Right lobe of liver (tissue), 4 donors: ENCODE measurements around the gene BIVM.

Source experiments
- POLR2A ChIP-seq: fragments of 450-650 bp; IDR thresholded peaks from one replicate; pipeline ENCODE4 v1.6.1; 2017; ENCODE audit warnings: antibody characterized with exemption, mild to moderate bottlenecking
- TF ChIP-seq, protein P1 (sequence below), 4 donors: fragments of 200-600 bp in 3 of 4; fragments of 450-650 bp in 1 of 4; IDR thresholded peaks; one replicate each; pipeline versions ENCODE4 v1.5.1 to v1.8.0; 2016 to 2022; ENCODE audit warnings: antibody characterized with exemption in 4 of 4, mild to moderate bottlenecking in 2 of 4
- donor health status: DM: no; HTN: no; CAD: no.
- donor health status: DM: no; HTN: no; CAD: no.
- donor health status: DM: no; HTN: yes; CAD: no.

DNA sequence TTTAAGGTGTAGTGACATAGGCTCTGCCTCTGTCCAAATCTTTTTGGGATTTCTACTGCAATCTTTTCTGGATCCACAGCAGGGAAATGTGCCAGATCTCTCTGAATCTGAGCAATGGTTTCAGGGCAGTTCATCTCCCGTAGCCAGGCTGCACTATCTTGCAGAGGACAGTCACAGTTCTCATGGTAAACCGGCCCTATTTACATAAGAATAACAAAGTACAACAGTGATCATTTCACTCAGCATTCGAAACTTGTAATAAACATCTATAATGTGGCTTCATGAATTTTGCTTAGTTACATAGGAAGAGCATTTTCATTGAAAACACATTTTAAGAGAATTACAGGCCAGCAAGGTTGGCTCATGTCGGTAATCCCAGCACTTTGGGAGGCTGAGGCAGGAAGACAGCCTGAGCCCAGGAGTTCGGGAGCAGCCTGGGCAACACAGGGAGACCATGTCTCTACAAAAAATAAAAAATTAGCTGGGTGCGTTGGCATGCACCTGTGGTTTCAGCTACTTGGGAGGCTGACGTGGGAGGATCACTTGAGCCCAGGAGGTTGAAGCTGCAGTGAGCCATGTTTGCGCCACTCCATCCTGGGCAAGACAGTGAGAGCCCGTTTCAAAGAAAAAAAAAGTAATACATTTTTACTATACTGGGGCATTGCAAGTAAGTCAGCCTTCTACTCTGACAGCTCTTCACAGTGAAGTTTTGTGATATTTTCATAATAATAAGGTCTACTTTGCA is 5.1 kb upstream of the BIVM start:
- TF ChIP-seq, protein P1, sequence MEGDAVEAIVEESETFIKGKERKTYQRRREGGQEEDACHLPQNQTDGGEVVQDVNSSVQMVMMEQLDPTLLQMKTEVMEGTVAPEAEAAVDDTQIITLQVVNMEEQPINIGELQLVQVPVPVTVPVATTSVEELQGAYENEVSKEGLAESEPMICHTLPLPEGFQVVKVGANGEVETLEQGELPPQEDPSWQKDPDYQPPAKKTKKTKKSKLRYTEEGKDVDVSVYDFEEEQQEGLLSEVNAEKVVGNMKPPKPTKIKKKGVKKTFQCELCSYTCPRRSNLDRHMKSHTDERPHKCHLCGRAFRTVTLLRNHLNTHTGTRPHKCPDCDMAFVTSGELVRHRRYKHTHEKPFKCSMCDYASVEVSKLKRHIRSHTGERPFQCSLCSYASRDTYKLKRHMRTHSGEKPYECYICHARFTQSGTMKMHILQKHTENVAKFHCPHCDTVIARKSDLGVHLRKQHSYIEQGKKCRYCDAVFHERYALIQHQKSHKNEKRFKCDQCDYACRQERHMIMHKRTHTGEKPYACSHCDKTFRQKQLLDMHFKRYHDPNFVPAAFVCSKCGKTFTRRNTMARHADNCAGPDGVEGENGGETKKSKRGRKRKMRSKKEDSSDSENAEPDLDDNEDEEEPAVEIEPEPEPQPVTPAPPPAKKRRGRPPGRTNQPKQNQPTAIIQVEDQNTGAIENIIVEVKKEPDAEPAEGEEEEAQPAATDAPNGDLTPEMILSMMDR (IDR thresholded peaks at IDR 0.05): no peak
- no peak for TF ChIP-seq POLR2A
